22Rv1 (cell line): Measurements from ENCODE around the gene UGGT2.

Experiments
- H3K27ac ChIP-seq: fragments of 450-650 bp; 2 replicates; pipeline ENCODE4 v1.5.1; 2017
- ZFX ChIP-seq: fragments of 450-650 bp; IDR thresholded peaks from 2 replicates; pipeline ENCODE4 v1.6.1; 2017; ENCODE audit warnings: antibody characterized with exemption, borderline replicate concordance
- TF ChIP-seq, protein P1 (sequence below): fragments of 450-650 bp; IDR thresholded peaks from 2 replicates; pipeline ENCODE4 v1.5.1; 2017; ENCODE audit warnings: mild to moderate bottlenecking

UGGT2 gene, protein sequence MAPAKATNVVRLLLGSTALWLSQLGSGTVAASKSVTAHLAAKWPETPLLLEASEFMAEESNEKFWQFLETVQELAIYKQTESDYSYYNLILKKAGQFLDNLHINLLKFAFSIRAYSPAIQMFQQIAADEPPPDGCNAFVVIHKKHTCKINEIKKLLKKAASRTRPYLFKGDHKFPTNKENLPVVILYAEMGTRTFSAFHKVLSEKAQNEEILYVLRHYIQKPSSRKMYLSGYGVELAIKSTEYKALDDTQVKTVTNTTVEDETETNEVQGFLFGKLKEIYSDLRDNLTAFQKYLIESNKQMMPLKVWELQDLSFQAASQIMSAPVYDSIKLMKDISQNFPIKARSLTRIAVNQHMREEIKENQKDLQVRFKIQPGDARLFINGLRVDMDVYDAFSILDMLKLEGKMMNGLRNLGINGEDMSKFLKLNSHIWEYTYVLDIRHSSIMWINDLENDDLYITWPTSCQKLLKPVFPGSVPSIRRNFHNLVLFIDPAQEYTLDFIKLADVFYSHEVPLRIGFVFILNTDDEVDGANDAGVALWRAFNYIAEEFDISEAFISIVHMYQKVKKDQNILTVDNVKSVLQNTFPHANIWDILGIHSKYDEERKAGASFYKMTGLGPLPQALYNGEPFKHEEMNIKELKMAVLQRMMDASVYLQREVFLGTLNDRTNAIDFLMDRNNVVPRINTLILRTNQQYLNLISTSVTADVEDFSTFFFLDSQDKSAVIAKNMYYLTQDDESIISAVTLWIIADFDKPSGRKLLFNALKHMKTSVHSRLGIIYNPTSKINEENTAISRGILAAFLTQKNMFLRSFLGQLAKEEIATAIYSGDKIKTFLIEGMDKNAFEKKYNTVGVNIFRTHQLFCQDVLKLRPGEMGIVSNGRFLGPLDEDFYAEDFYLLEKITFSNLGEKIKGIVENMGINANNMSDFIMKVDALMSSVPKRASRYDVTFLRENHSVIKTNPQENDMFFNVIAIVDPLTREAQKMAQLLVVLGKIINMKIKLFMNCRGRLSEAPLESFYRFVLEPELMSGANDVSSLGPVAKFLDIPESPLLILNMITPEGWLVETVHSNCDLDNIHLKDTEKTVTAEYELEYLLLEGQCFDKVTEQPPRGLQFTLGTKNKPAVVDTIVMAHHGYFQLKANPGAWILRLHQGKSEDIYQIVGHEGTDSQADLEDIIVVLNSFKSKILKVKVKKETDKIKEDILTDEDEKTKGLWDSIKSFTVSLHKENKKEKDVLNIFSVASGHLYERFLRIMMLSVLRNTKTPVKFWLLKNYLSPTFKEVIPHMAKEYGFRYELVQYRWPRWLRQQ (N-terminal part only)

DNA sequence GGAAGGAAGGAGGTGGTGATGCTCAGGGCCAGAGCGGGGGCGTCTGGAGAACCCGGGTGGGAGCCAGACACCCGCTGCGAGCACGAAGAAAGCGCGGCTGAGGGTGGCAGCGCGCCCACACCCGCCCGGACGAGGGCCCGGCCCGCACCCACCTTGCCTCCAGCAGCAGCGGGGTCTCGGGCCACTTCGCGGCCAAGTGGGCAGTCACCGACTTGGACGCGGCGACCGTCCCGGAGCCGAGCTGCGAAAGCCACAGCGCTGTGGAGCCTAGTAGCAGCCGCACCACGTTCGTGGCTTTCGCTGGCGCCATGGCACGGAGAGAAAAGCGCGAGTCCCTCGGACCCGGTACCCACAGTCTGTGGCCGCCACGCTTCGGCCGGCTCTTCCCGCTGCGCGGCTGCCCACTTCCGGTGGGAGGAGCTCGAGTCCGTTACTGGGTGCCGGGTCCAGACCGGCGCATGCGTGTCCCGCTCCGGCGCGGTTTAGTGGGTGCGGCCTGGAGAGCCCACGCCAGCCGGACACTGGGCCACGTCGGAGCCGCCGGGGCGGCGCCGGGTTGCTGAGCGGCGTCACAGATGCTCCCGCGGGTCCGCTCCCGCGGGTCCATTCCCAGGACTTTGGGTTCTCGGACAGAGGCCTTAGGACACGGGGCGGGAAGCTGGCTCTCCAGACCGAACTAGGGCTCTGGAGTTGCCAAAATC is at the start of gene UGGT2:
Gene UGGT2 (minus strand): TSS at position 399 of the 701 bp plus-strand sequence. CDS start 89 bp downstream, at position 310.
- H3K27ac ChIP-seq, result peak within 1 kb of the TSS; percentile 90
- TF ChIP-seq, protein P1, sequence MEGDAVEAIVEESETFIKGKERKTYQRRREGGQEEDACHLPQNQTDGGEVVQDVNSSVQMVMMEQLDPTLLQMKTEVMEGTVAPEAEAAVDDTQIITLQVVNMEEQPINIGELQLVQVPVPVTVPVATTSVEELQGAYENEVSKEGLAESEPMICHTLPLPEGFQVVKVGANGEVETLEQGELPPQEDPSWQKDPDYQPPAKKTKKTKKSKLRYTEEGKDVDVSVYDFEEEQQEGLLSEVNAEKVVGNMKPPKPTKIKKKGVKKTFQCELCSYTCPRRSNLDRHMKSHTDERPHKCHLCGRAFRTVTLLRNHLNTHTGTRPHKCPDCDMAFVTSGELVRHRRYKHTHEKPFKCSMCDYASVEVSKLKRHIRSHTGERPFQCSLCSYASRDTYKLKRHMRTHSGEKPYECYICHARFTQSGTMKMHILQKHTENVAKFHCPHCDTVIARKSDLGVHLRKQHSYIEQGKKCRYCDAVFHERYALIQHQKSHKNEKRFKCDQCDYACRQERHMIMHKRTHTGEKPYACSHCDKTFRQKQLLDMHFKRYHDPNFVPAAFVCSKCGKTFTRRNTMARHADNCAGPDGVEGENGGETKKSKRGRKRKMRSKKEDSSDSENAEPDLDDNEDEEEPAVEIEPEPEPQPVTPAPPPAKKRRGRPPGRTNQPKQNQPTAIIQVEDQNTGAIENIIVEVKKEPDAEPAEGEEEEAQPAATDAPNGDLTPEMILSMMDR, result no peak
- no peak for TF ChIP-seq ZFX

- no peak overlapping the region for H3K27ac ChIP-seq
- no peak for TF ChIP-seq ZFX
- TF ChIP-seq, protein P1, result no peak
Measured at GRCh38 chr13:96100457-96101220, 47.4 kb upstream of the UGGT2 start.

GRCh38 chr13:96093296-96094006 is 40.2 kb upstream of the UGGT2 start:
- TF ChIP-seq ZFX, result no peak
- TF ChIP-seq, protein P1, result no peak

DNA sequence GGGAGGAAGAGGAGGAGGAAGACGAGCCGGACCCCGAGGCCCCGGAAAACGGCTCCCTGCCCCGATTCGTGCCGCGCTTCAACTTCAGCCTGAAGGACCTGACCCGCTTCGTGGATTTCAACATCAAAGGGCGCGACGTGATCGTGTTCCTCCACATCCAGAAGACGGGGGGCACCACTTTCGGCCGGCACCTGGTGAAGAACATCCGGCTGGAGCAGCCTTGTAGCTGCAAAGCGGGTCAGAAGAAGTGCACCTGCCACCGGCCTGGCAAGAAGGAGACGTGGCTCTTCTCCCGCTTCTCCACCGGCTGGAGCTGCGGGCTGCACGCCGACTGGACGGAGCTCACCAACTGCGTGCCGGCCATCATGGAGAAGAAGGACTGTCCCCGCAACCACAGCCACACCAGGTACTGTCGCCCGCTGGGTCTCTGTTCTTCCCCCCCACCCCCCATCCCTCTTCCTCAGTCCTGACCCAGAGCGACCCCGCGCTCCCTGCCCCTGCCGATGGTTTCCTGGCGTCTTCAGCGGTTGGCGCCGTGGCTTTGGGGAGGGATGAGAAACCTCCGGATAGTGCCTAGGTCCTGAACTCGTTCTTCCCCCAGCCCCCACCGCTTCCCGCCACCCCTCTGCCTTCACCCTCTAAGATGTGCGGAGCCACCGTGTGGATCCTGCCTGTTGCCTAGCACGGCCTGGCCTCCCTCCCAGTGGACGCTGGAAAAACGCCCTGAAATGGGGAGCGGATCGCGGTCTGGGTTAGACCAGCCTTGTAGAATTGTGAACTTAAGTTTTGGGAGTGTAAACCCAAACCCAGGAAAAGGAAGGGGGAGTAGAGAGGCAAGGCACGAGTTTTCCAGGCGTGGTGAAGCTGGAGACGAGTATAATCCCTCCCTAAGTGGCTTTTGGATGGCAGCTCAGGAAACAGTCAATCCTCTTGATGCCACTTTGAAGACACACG is 38.2 kb upstream of the UGGT2 start:
- no peak for TF ChIP-seq ZFX
- TF ChIP-seq, protein P1, result no peak
- no peak overlapping the region for H3K27ac ChIP-seq

More at GRCh38 chr13:96093296-96094006, 40.2 kb upstream of the UGGT2 start:
- H3K27ac ChIP-seq, result no peak overlapping the region

DNA sequence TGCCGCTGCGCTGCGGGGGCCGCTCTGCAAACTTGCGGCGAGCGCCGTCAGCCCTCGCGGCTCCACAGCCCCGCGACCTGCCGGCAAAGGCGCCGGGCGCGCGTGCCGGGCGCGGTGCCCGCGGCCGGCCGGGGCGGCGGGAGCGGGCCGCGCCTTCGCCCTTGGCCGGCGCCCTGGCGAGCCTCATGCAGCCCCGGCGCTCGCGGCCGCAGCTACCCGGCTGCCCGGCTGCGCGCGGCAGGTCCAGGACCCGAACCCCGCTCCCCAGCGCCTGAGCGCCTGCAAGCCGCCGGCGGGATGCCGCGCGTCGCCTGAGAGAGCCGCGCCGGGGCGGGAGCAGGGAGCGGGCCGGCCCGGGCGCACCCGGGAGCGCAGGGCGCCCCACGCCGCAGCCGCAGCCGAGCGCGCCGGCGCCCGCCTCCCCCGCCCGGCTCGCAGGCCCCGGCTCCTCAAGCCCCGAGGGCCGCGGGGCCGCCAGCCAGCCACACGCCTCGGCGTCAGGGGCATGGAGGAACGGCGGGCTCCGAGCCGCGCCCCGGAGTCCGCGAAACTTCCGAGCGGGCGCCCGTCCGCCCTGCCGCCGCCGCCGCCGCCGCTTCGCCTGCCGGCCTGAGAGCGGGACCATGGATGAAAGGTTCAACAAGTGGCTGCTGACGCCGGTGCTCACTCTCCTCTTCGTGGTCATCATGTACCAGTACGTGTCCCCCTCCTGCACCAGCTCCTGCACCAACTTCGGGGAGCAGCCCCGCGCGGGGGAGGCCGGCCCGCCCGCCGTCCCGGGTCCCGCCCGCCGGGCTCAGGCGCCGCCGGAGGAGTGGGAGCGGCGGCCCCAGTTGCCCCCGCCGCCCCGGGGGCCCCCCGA is 37.3 kb upstream of the UGGT2 start:
- no peak for TF ChIP-seq ZFX
- TF ChIP-seq, protein P1, result no peak
- no peak overlapping the region for H3K27ac ChIP-seq
